Activated CD4-positive, alpha-beta memory T cell treated with anti-CD3 and anti-CD28 coated beads, Interleukin-2, amount 10 ng/mL, durations not matched to agents 7 days and 5 days (primary cell): ENCODE results near the gene DTHD1. TPM values are rescaled to one million over a fixed set of nuclear protein-coding genes. Genes with fewer than 3 reads are reported as not detected.

Experiments used
- CTCF ChIA-PET: fragments of 350-600 bp; sonication (Branson Sonifier 250); formaldehyde crosslinking; loops from one replicate; lab custom pipeline; 2021; ENCODE audit warnings: antibody characterized with exemption, inconsistent platforms; lab: Charles Lee
- POLR2A ChIA-PET: fragments of 350-600 bp; sonication (Branson Sonifier 250); formaldehyde crosslinking; loops from one replicate; lab custom pipeline; 2021; ENCODE audit warnings: antibody characterized with exemption; lab: Charles Lee
- DNase-seq: peaks from one replicate; pipeline ENCODE4 v3.0.0-alpha.2; 2020
- H3K27ac Mint-ChIP-seq: one replicate; pipeline ENCODE4 v1.8.0; 2021; ENCODE audit warnings: mild to moderate bottlenecking, mixed read lengths
- H3K27me3 Mint-ChIP-seq: one replicate; pipeline ENCODE4 v1.8.0; 2021; ENCODE audit warnings: mixed read lengths
- H3K36me3 Mint-ChIP-seq: one replicate; pipeline ENCODE4 v1.8.0; 2021; ENCODE audit warnings: low read depth, mixed read lengths
- H3K4me1 Mint-ChIP-seq: one replicate; pipeline ENCODE4 v1.8.0; 2021; ENCODE audit warnings: mixed read lengths
- H3K4me3 Mint-ChIP-seq: one replicate; pipeline ENCODE4 v1.8.0; 2021; ENCODE audit warnings: mild to moderate bottlenecking, mixed read lengths
- H3K9me3 Mint-ChIP-seq: one replicate; pipeline ENCODE4 v1.8.0; 2021; ENCODE audit warnings: mixed read lengths
- total RNA-seq, 2 experiments: library from RNA; stranded (reverse); gene quantifications; one replicate each; pipeline ENCODE4 v1.2.3, GENCODE V29; 2021

Gene DTHD1
- total RNA-seq, 2 experiments from 2014 or later = 1.3 to 1.5 TPM

- Mint-ChIP-seq H3K4me1 (peaks cover 17% of the 10 kb centered on the region), H3K36me3 (peaks cover 24% of the 10 kb centered on the region), H3K27ac (peak overlapping the region; percentile 23), H3K9me3 (peaks cover 22% of the 10 kb centered on the region), H3K27me3 (no peaks in the 10 kb centered on the region), H3K4me3 (no peak overlapping the region)
- no peak for DNase-seq
- CTCF ChIA-PET = no interaction called here
- POLR2A ChIA-PET = no interaction called here
Observed at GRCh38 chr4:36303426-36304137, 22.2 kb downstream of the DTHD1 start.

- peaks cover 24% of the 10 kb centered on the region for H3K36me3 Mint-ChIP-seq
- H3K4me1 Mint-ChIP-seq = peaks cover 17% of the 10 kb centered on the region
- peaks cover 22% of the 10 kb centered on the region for H3K9me3 Mint-ChIP-seq
- H3K4me3 Mint-ChIP-seq = no peak overlapping the region
- no peak overlapping the region for H3K27ac Mint-ChIP-seq
- POLR2A ChIA-PET = no interaction called here
- CTCF ChIA-PET = no interaction called here
- H3K27me3 Mint-ChIP-seq = no peaks in the 10 kb centered on the region
- DNase-seq = no peak
Observed at GRCh38 chr4:36304138-36304681, 22.8 kb downstream of the DTHD1 start.

GRCh38 chr4:36308150-36308549 is 26.7 kb downstream of the DTHD1 start:
- Mint-ChIP-seq H3K9me3 (peaks cover 21% of the 10 kb centered on the region), H3K27me3 (no peaks in the 10 kb centered on the region)

GRCh38 chr4:36310216-36310615 is 28.8 kb downstream of the DTHD1 start:
- peak overlapping the region; percentile 8 for H3K27ac Mint-ChIP-seq
- H3K36me3 Mint-ChIP-seq = peaks cover 16% of the 10 kb centered on the region
- H3K4me1 Mint-ChIP-seq = peaks cover 35% of the 10 kb centered on the region
- peaks cover 12% of the 10 kb centered on the region for H3K9me3 Mint-ChIP-seq
- no peak overlapping the region for H3K4me3 Mint-ChIP-seq
- no peak for DNase-seq
- no peaks in the 10 kb centered on the region for H3K27me3 Mint-ChIP-seq
- POLR2A ChIA-PET = interaction anchor here (0.6 to 1.7 kb wide), 5 partner anchors 11 to 415 kb away, joined by 3 to 11 read pairs (median 5); partner anchors contain the start of gene ARAP2
- CTCF ChIA-PET = interaction anchor here (1.7 kb wide), 1 partner anchor 24 kb away, joined by 5 read pairs; no protein-coding TSS in a partner anchor

More at GRCh38 chr4:36308150-36308549, 26.7 kb downstream of the DTHD1 start:
- Mint-ChIP-seq H3K4me1 (peaks cover 47% of the 10 kb centered on the region), H3K4me3 (no peak overlapping the region), H3K36me3 (peaks cover 31% of the 10 kb centered on the region), H3K27ac (no peak overlapping the region)
- CTCF ChIA-PET = interaction anchor here (1.2 kb wide), 1 partner anchor 65 kb away, joined by 5 read pairs; no protein-coding TSS in a partner anchor
- no peak for DNase-seq
- POLR2A ChIA-PET = no interaction called here

- CTCF ChIA-PET = interaction anchor here (1.7 kb wide), 1 partner anchor 25 kb away, joined by 5 read pairs; no protein-coding TSS in a partner anchor
- Mint-ChIP-seq H3K36me3 (peaks cover 14% of the 10 kb centered on the region), H3K4me1 (peaks cover 35% of the 10 kb centered on the region), H3K4me3 (peak overlapping the region; percentile 28), H3K27ac (peak overlapping the region; percentile 74), H3K27me3 (no peaks in the 10 kb centered on the region), H3K9me3 (peaks cover 13% of the 10 kb centered on the region)
- peak; percentile 48 for DNase-seq
- POLR2A ChIA-PET = interaction anchor here (0.6 to 1.7 kb wide), 6 partner anchors 10 to 416 kb away, joined by 3 to 11 read pairs (median 4); partner anchors contain the start of gene ARAP2
Observed at GRCh38 chr4:36310793-36311192, 29.4 kb downstream of the DTHD1 start.

- peaks cover 11% of the 10 kb centered on the region for H3K9me3 Mint-ChIP-seq
- no peak for DNase-seq
- peaks cover 14% of the 10 kb centered on the region for H3K36me3 Mint-ChIP-seq
- ChIA-PET CTCF (no interaction called here), POLR2A (no interaction called here)
- H3K27ac Mint-ChIP-seq = no peak overlapping the region
- peaks cover 40% of the 10 kb centered on the region for H3K4me1 Mint-ChIP-seq
- H3K27me3 Mint-ChIP-seq = no peaks in the 10 kb centered on the region
- no peak overlapping the region for H3K4me3 Mint-ChIP-seq
Observed at GRCh38 chr4:36312511-36312910, 31.1 kb downstream of the DTHD1 start.

GRCh38 chr4:36313301-36313700 is 31.9 kb downstream of the DTHD1 start:
- CTCF ChIA-PET = no interaction called here
- H3K27me3 Mint-ChIP-seq = no peaks in the 10 kb centered on the region
- no peak overlapping the region for H3K4me3 Mint-ChIP-seq
- POLR2A ChIA-PET = interaction anchor here (0.7 to 3.0 kb wide), 3 partner anchors 27 to 247 kb away, joined by 3 to 7 read pairs (median 5); partner anchors contain the start of gene ARAP2
- H3K27ac Mint-ChIP-seq = no peak overlapping the region
- peaks cover 18% of the 10 kb centered on the region for H3K36me3 Mint-ChIP-seq
- H3K9me3 Mint-ChIP-seq = peaks cover 8% of the 10 kb centered on the region
- DNase-seq = no peak
- H3K4me1 Mint-ChIP-seq = peaks cover 48% of the 10 kb centered on the region

GRCh38 chr4:36313703-36314102 is 32.3 kb downstream of the DTHD1 start:
- ChIA-PET CTCF (interaction anchor here (0.7 kb wide), 1 partner anchor 62 kb away, joined by 3 read pairs; no protein-coding TSS in a partner anchor), POLR2A (interaction anchor here (0.7 to 3.0 kb wide), 3 partner anchors 27 to 248 kb away, joined by 3 to 7 read pairs (median 5); partner anchors contain the start of gene ARAP2)
- Mint-ChIP-seq H3K9me3 (peaks cover 9% of the 10 kb centered on the region), H3K27ac (no peak overlapping the region), H3K4me3 (no peak overlapping the region), H3K4me1 (peaks cover 49% of the 10 kb centered on the region), H3K36me3 (peaks cover 18% of the 10 kb centered on the region), H3K27me3 (no peaks in the 10 kb centered on the region)
- DNase-seq = no peak

- no peak for DNase-seq
- no peaks in the 10 kb centered on the region for H3K27me3 Mint-ChIP-seq
- peaks cover 52% of the 10 kb centered on the region for H3K4me1 Mint-ChIP-seq
- no peak overlapping the region for H3K4me3 Mint-ChIP-seq
- peaks cover 13% of the 10 kb centered on the region for H3K9me3 Mint-ChIP-seq
- peaks cover 23% of the 10 kb centered on the region for H3K36me3 Mint-ChIP-seq
- ChIA-PET POLR2A (interaction anchor here (2.4 kb wide), 1 partner anchor 72 kb away, joined by 9 read pairs; the partner anchor contains the start of gene ARAP2), CTCF (no interaction called here)
- no peak overlapping the region for H3K27ac Mint-ChIP-seq
Observed at GRCh38 chr4:36316607-36317006, 35.2 kb downstream of the DTHD1 start.

- CTCF ChIA-PET = no interaction called here
- H3K4me1 Mint-ChIP-seq = peaks cover 53% of the 10 kb centered on the region
- no peak overlapping the region for H3K4me3 Mint-ChIP-seq
- H3K36me3 Mint-ChIP-seq = peaks cover 17% of the 10 kb centered on the region
- POLR2A ChIA-PET = interaction anchor here (0.6 to 2.6 kb wide), 4 partner anchors 14 to 77 kb away, joined by 3 to 9 read pairs (median 6); partner anchors contain the start of gene ARAP2
- peak overlapping the region; percentile 19 for H3K27ac Mint-ChIP-seq
- DNase-seq = no peak
- H3K9me3 Mint-ChIP-seq = peaks cover 13% of the 10 kb centered on the region
- no peaks in the 10 kb centered on the region for H3K27me3 Mint-ChIP-seq
Observed at GRCh38 chr4:36317721-36318120, 36.3 kb downstream of the DTHD1 start.

GRCh38 chr4:36320117-36320896 is 38.9 kb downstream of the DTHD1 start:
- Mint-ChIP-seq H3K27ac (no peak overlapping the region), H3K27me3 (peaks cover 2% of the 10 kb centered on the region), H3K4me3 (no peak overlapping the region), H3K4me1 (peaks cover 70% of the 10 kb centered on the region), H3K9me3 (peaks cover 8% of the 10 kb centered on the region), H3K36me3 (peaks cover 18% of the 10 kb centered on the region)
- ChIA-PET CTCF (no interaction called here), POLR2A (interaction anchor here (0.8 to 2.8 kb wide), 5 partner anchors 9 to 77 kb away, joined by 3 to 15 read pairs (median 10); partner anchors contain the start of genes ARAP2 and DTHD1)
- no peak for DNase-seq

GRCh38 chr4:36321176-36321575 is 39.8 kb downstream of the DTHD1 start:
- no peak for DNase-seq
- Mint-ChIP-seq H3K4me3 (no peak overlapping the region), H3K27ac (peak overlapping the region; percentile 51), H3K27me3 (peaks cover 2% of the 10 kb centered on the region), H3K9me3 (peaks cover 6% of the 10 kb centered on the region), H3K36me3 (peaks cover 16% of the 10 kb centered on the region), H3K4me1 (peaks cover 77% of the 10 kb centered on the region)
- CTCF ChIA-PET = interaction anchor here (1.3 kb wide), 1 partner anchor 77 kb away, joined by 4 read pairs; the partner anchor contains the start of gene ARAP2
- POLR2A ChIA-PET = interaction anchor here (0.8 to 2.8 kb wide), 4 partner anchors 10 to 78 kb away, joined by 3 to 15 read pairs (median 10); partner anchors contain the start of genes ARAP2 and DTHD1
